Inflammatory macrophage treated with lipopolysaccharide for 4 hours (primary cell): ENCODE results near the gene CFAP58.

Experiments
- DNase-seq: peaks from one replicate; pipeline ENCODE4 v3.0.0-alpha.2; 2020

Gene CFAP58

DNA sequence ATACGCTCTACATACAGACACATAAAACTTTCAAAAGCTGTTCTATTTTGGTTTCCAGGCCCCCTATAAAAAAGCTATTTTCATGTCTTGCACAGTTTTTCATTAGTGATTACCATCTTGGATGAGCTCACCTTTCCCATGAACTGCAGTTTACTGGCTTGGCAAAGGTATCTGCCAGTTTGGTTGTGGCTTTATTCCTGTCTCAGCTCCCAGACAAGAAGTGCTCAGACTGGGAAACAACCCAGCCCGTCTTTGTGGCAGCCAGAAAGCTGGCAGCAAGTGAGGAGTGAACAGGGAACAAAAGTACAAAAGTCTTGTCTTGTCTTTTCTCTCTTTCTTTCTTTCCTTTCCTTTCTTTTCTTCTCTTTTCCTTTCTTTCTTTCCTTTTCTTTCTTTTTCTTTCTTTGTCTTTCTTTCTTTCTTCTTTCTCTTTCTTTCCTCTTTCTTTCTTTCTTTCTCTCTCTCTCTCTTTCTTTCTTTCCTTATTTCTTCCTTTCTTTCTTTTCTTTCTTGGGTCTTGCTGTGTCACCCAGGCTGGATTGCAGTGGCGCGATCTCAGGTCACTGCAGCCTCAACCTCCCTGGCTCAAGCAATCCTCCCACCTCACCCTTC lies 138.8 kb downstream of the CFAP58 start:
- DNase-seq: no peak

- DNase-seq: no peak
Measured at GRCh38 chr10:104498347-104499081, 144.9 kb downstream of the CFAP58 start.

GRCh38 chr10:104501449-104501848 lies 147.8 kb downstream of the CFAP58 start:
- DNase-seq: no peak

GRCh38 chr10:104501864-104502579 lies 148.4 kb downstream of the CFAP58 start:
- DNase-seq: no peak

GRCh38 chr10:104502907-104503306 lies 149.3 kb downstream of the CFAP58 start:
- DNase-seq: no peak
